Tibial nerve (tissue), 4 donors: Measurements from ENCODE around the gene METTL5. TPM values are rescaled to one million over a fixed set of nuclear protein-coding genes. Genes with fewer than 3 reads are reported as not detected.
"Not testable (repeated sequence)": the region's sequence is repeated elsewhere in the genome, so short reads cannot be mapped to it uniquely, and the experiment has no call there.

Source experiments
- DNase-seq, 2 donors: peaks; one replicate each; pipeline ENCODE4 v3.0.0-alpha.2; 2019; ENCODE audit warnings: low spot score in 2 of 2
- H3K27ac ChIP-seq, 4 donors: fragments of 200-600 bp; sonication (generic) in 3 of 4; one replicate each; pipeline ENCODE4 v1.5.1; 2017 to 2019; ENCODE audit warnings: mild to moderate bottlenecking in 1 of 4
- H3K27me3 ChIP-seq, 2 donors: fragments of 200-600 bp; sonication (generic) in 1 of 2; one replicate each; pipeline versions ENCODE4 v1.5.1 to v1.6.0; 2017 to 2019
- H3K36me3 ChIP-seq, 3 donors: fragments of 200-600 bp; sonication (generic); one replicate each; pipeline ENCODE4 v1.5.1; 2018 to 2019
- H3K4me1 ChIP-seq, 4 donors: fragments of 200-600 bp; sonication (generic) in 3 of 4; one replicate each; pipeline ENCODE4 v1.5.1; 2017 to 2019
- H3K4me3 ChIP-seq, 4 donors: fragments of 200-600 bp; sonication (generic) in 3 of 4; one replicate each; pipeline ENCODE4 v1.5.1; 2017 to 2019; ENCODE audit warnings: mild to moderate bottlenecking in 1 of 4, moderate library complexity in 1 of 4
- H3K9me3 ChIP-seq, 4 donors: fragments of 200-600 bp; sonication (generic) in 3 of 4; one replicate each; pipeline ENCODE4 v1.5.1; 2017 to 2019
- CTCF ChIP-seq, 5 experiments: fragments of 200-600 bp in 3 of 5; fragments of 450-650 bp in 2 of 5; sonication (generic) in 3 of 5; IDR thresholded peaks; one replicate each; pipeline ENCODE4 v1.5.1; 2016 to 2019; ENCODE audit warnings: antibody characterized with exemption in 5 of 5, mild to moderate bottlenecking in 3 of 5, moderate library complexity in 2 of 5
- EP300 ChIP-seq, 2 donors: sonication (generic); formaldehyde crosslinking; IDR thresholded peaks; one replicate each; pipeline ENCODE4 v1.6.1; 2017; ENCODE audit warnings: antibody characterized with exemption in 2 of 2, mild to moderate bottlenecking in 1 of 2
- POLR2A ChIP-seq, 2 donors: fragments of 450-650 bp; IDR thresholded peaks; one replicate each; pipeline ENCODE4 v1.6.1; 2017; ENCODE audit warnings: antibody characterized with exemption in 2 of 2, mild to moderate bottlenecking in 2 of 2, moderate library complexity in 2 of 2
- WGBS, 2 donors: methylation state at CpG; one replicate each; pipeline ENCODE4 v1.1.5; 2018; 5-methylcytosine and 5-hydroxymethylcytosine counted together
- total RNA-seq, 4 donors: library from RNA; depleted of rRNA; stranded (reverse); fragments of >200 nt; gene quantifications; one replicate each; pipeline ENCODE4 v1.1.0, GENCODE V29; 2016

Gene METTL5
- total RNA-seq, 4 donors from 2014 or later, result 41.0 to 83.5 (median 47.2) TPM

DNA sequence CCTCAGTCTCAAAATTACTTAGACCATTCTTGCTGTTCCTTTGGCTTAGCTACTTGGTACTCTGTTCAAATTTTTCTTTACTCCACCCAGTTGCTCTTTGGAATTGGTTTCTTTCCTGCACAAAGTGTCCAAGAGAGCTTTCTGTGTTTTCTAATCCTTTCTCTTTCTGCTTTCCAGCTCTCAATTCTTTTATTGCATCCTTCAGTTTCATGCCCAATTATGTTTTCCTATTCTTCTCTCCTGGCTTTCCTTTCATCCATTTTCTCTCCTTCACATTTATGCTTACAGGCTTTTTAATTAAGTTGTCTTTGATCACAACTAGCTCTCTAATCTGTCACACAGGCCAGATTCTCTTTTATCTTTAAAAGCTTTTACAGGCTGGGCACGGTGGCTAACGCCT is 40.8 kb upstream of the METTL5 start:
- H3K27me3 ChIP-seq, result no peaks in the 10 kb centered on the region
- no peak overlapping the region for H3K27ac ChIP-seq
- H3K9me3 ChIP-seq, result no peaks in the 10 kb centered on the region
- H3K4me3 ChIP-seq, result no peak overlapping the region
- no peak for TF ChIP-seq CTCF (IDR thresholded peaks at IDR 0.05)
- no peak for TF ChIP-seq POLR2A (IDR thresholded peaks at IDR 0.05)
- TF ChIP-seq EP300 (IDR thresholded peaks at IDR 0.05), result no peak
- no peak for DNase-seq
- WGBS, 2 donors, result 80 to 83% methylated on average over 2 of the region's 2 CpGs
- peaks cover 0 to 7% (median 0%) of the 10 kb centered on the region in 3 donors for H3K36me3 ChIP-seq
- H3K4me1 ChIP-seq, result peaks cover 0 to 19% (median 2%) of the 10 kb centered on the region in 4 donors

- Histone ChIP-seq H3K9me3 (no peaks in the 10 kb centered on the region), H3K27me3 (no peaks in the 10 kb centered on the region), H3K27ac (no peak overlapping the region), H3K36me3 (peaks cover 0 to 7% (median 0%) of the 10 kb centered on the region in 3 donors), H3K4me1 (peaks cover 0 to 14% (median 2%) of the 10 kb centered on the region in 4 donors), H3K4me3 (no peak overlapping the region)
- 57 to 60% methylated on average over 2 of the region's 2 CpGs for WGBS, 2 donors
- no peak for DNase-seq
- TF ChIP-seq EP300 (IDR thresholded peaks at IDR 0.05) (no peak), CTCF (IDR thresholded peaks at IDR 0.05) (no peak), POLR2A (IDR thresholded peaks at IDR 0.05) (no peak)
Measured at GRCh38 chr2:169862816-169863215, 38.1 kb upstream of the METTL5 start.

DNA sequence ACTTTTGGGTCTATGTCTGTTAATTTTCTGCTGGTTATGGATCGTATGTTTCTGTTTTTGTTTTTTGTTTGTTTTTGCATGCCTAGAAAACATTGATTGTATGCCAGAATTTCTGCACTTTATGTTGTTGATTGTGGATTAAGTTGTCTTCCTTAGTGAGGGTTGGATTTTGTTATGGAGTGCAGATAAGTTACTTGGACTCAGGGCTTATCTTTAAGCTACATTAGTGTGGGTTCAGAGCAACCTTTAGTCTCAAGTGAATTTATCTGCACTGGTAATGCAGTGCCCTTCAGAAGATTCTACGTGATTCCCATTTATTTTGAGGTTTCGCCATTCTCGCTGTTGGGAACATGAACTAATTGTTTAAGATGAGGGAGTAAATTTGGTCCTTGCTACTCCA is 35.4 kb upstream of the METTL5 start:
- Histone ChIP-seq H3K27me3 (no peaks in the 10 kb centered on the region), H3K9me3 (no peaks in the 10 kb centered on the region), H3K27ac (no peak overlapping the region), H3K4me1 (peaks cover 0 to 7% (median under 1%) of the 10 kb centered on the region in 4 donors), H3K36me3 (peaks cover 0 to 12% (median 0%) of the 10 kb centered on the region in 3 donors), H3K4me3 (no peak overlapping the region)
- TF ChIP-seq EP300 (IDR thresholded peaks at IDR 0.05) (no peak), POLR2A (IDR thresholded peaks at IDR 0.05) (no peak), CTCF (IDR thresholded peaks at IDR 0.05) (no peak)
- DNase-seq, result no peak
- WGBS, 2 donors, result 88 to 92% methylated on average over 4 of the region's 4 CpGs

DNA sequence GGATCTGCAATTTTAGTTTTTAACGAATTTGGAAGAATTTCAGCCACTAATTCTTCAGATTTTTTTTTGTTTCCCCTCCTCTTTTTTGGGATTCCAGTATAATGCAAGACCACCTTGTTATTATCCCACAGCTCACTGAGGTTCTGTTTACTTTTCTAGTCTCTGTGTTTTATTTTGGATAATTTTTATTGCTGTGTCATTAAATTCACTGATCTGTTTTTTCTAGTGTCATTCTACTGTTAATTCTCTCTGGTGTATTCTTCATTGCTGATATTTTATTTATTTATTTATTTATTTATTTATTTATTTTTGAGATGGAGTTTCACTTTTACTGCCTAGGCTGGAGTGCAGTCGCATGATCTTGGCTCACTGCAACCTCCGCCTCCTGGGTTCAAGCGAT is 34.7 kb upstream of the METTL5 start:
- no peak for TF ChIP-seq EP300 (IDR thresholded peaks at IDR 0.05)
- TF ChIP-seq CTCF (IDR thresholded peaks at IDR 0.05), result no peak
- TF ChIP-seq POLR2A (IDR thresholded peaks at IDR 0.05), result no peak
- no peak overlapping the region for H3K4me3 ChIP-seq
- no peak for DNase-seq
- H3K4me1 ChIP-seq, result peaks cover 0 to 8% (median 0%) of the 10 kb centered on the region in 4 donors
- WGBS, 2 donors, result 98% methylated on average over 4 of the region's 4 CpGs
- no peaks in the 10 kb centered on the region for H3K27me3 ChIP-seq
- peaks cover 0 to 12% (median 0%) of the 10 kb centered on the region in 3 donors for H3K36me3 ChIP-seq
- no peak overlapping the region for H3K27ac ChIP-seq
- H3K9me3 ChIP-seq, result no peaks in the 10 kb centered on the region

DNA sequence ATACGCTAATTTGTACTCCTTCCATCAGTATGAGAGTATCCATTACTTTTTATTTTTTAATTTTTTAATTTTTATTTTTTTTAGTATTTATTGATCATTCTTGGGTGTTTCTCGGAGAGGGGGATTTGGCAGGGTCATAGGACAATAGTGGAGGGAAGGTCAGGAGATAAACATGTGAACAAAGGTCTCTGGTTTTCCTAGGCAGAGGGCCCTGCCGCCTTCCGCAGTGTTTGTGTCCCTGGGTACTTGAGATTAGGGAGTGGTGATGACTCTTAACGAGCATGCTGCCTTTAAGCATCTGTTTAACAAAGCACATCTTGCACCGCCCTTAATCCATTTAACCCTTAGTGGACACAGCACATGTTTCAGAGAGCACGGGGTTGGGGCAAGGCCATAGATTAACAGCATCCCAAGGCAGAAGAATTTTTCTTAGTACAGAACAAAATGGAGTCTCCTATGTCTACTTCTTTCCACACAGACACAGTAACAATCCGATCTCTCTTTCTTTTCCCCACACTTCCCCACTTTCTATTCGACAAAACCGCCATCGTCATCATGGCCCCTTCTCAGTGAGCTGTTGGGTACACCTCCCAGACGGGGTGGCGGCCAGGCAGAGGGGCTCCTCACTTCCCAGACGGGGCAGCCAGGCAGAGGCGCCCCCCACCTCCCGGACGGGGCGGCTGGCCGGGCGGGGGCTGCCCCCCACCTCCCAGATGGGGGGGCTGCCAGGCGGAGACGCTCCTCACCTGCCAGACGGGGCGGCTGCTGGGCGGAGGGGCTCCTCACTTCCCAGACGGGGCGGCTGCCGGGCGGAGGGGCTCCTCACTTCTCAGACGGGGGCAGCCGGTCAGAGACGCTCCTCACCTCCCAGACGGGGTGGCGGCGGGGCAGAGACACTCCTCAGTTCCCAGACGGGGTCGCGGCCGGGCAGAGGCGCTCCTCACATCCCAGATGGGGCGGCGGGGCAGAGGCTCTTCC is 30.9 kb upstream of the METTL5 start:
- not testable (repeated sequence) for H3K27ac ChIP-seq, DNase-seq, H3K4me1 ChIP-seq, H3K9me3 ChIP-seq, H3K27me3 ChIP-seq, H3K4me3 ChIP-seq
- peaks cover 0 to 12% (median 0%) of the 10 kb centered on the region in 3 donors for H3K36me3 ChIP-seq
- 78 to 87% methylated on average over 13 to 31 of the region's 42 CpGs for WGBS, 2 donors
